ENCODE data around the gene POLG. TPM values are rescaled to one million over a fixed set of nuclear protein-coding genes. Genes with fewer than 3 reads are reported as not detected.

POLG gene
- polyA plus RNA-seq, 1 experiment, result 17.6 TPM

DNA sequence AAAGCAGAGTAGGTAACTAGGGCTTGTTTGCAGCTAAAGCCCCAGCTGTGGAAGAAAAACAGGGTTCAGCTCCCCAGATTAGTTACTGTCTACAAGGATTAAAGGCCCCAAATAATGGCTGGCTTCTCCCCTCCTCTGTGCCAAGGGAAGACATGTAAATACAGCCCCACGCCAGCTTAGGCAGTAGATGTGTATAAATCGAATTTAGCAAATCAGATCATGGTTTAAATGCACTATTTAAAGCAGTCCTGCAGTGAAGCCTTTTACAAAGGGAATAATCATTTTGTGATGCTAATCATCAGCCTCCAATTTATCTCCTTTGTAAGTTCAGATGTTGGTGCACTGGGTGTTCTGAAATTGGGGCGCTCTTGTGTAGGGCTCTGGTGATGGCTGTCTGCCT, 46.7 kb upstream of the POLG start:
- no peak for TF ChIP-seq CTCF (IDR thresholded peaks at IDR 0.05; ENCODE audit: insufficient read depth, low read depth, low read length)
- no peak overlapping the region for H3K4me3 ChIP-seq (ENCODE audit: low read depth, low read length)
- ChIA-PET POLR2A (no interaction called here), CTCF (no interaction called here)
- no peaks in the 10 kb centered on the region for H3K36me3 ChIP-seq (ENCODE audit: control insufficient read depth, insufficient read depth, low read length)
- DNase-seq (ENCODE audit: low read depth), result no peak
- H3K27me3 ChIP-seq (ENCODE audit: control insufficient read depth, insufficient read depth, low read length), result peaks cover 48% of the 10 kb centered on the region

DNA sequence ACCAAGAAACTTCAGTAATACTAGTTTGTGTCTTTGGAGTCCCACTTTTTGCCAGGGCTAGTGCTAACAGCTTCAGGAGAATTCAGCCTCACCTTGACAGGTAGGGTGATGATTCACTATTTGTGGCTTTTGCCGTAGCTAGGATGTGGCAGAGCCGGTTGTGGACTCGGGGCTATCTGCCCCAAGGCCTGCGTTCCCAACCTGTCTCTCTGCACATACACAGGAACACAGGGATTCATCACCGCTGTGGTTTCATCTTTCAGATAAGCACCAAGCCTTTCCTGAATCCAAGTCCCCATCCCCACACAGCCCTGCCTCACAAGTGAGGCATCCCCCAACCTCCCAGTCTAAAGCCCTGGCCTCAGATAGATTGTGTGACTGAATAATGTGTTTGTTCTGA, 45.2 kb upstream of the POLG start:
- CTCF ChIA-PET, result interaction anchor here (1.1 to 1.6 kb wide), 3 partner anchors 12 to 50 kb away, joined by 4 to 10 read pairs (median 5); no protein-coding TSS in a partner anchor
- Histone ChIP-seq H3K36me3 (ENCODE audit: control insufficient read depth, insufficient read depth, low read length) (no peaks in the 10 kb centered on the region), H3K27me3 (ENCODE audit: control insufficient read depth, insufficient read depth, low read length) (peaks cover 61% of the 10 kb centered on the region), H3K4me3 (ENCODE audit: low read depth, low read length) (no peak overlapping the region)
- no peak for DNase-seq (ENCODE audit: low read depth)
- POLR2A ChIA-PET, result no interaction called here
- no peak for TF ChIP-seq CTCF (IDR thresholded peaks at IDR 0.05; ENCODE audit: insufficient read depth, low read depth, low read length)

DNA sequence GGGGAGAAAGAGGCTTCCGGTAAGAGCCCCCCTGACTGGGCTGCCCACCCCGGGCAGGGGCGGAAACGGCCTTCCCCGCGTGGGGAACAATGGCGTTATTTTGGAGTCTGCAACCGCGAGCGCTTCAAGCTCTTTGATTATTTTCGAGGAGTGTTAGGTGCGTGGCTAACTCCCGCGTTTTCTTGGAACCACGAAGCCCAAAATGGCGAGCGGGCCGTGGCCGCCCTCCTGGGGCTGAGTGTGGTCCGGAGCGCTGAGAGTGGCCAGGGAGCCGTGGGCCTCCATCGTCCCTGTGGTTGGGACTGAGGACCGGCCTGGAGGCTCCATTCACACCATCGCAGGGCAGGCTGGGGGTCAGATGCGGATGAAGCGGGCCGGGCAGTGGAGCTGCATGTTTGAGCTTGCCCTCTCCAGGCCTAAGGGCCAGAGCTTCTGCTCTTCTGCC, 44.6 kb upstream of the POLG start:
- ChIA-PET CTCF (interaction anchor here (1.1 to 1.6 kb wide), 3 partner anchors 11 to 51 kb away, joined by 4 to 10 read pairs (median 5); no protein-coding TSS in a partner anchor), POLR2A (no interaction called here)
- Histone ChIP-seq H3K4me3 (ENCODE audit: low read depth, low read length) (no peak overlapping the region), H3K27me3 (ENCODE audit: control insufficient read depth, insufficient read depth, low read length) (peaks cover 64% of the 10 kb centered on the region), H3K36me3 (ENCODE audit: control insufficient read depth, insufficient read depth, low read length) (no peaks in the 10 kb centered on the region)
- no peak for DNase-seq (ENCODE audit: low read depth)
- TF ChIP-seq CTCF (IDR thresholded peaks at IDR 0.05; ENCODE audit: insufficient read depth, low read depth, low read length), result no peak

GRCh38 chr15:89378296-89379151, 43.9 kb upstream of the POLG start:
- ChIA-PET CTCF (interaction anchor here (1.6 to 4.1 kb wide), 2 partner anchors 16 to 20 kb away, joined by 3 to 35 read pairs; no protein-coding TSS in a partner anchor), POLR2A (no interaction called here)
- Histone ChIP-seq H3K36me3 (ENCODE audit: control insufficient read depth, insufficient read depth, low read length) (no peaks in the 10 kb centered on the region), H3K4me3 (ENCODE audit: low read depth, low read length) (no peak overlapping the region; the same call in 1 of the 2 replicates), H3K27me3 (ENCODE audit: control insufficient read depth, insufficient read depth, low read length) (peaks cover 69% of the 10 kb centered on the region)
- no peak for TF ChIP-seq CTCF (IDR thresholded peaks at IDR 0.05; ENCODE audit: insufficient read depth, low read depth, low read length)
- no peak for DNase-seq (ENCODE audit: low read depth)

- Histone ChIP-seq H3K36me3 (ENCODE audit: control insufficient read depth, insufficient read depth, low read length) (no peaks in the 10 kb centered on the region), H3K4me3 (ENCODE audit: low read depth, low read length) (no peak overlapping the region), H3K27me3 (ENCODE audit: control insufficient read depth, insufficient read depth, low read length) (peaks cover 69% of the 10 kb centered on the region)
- no peak for TF ChIP-seq CTCF (IDR thresholded peaks at IDR 0.05; ENCODE audit: insufficient read depth, low read depth, low read length)
- POLR2A ChIA-PET, result no interaction called here
- no peak for DNase-seq (ENCODE audit: low read depth)
- CTCF ChIA-PET, result interaction anchor here (1.6 to 4.1 kb wide), 2 partner anchors 16 to 19 kb away, joined by 3 to 35 read pairs; no protein-coding TSS in a partner anchor
Observed at GRCh38 chr15:89377842-89378295, 43.2 kb upstream of the POLG start.
